Natural killer cell treated with Interleukin-12 subunit alpha and Interleukin-12 subunit beta and Interleukin-15 and Interleukin-18, amount 100 ng/mL, for 72 hours (primary cell): Measurements from ENCODE around the gene CPB1. TPM values are rescaled to one million over a fixed set of nuclear protein-coding genes. Genes with fewer than 3 reads are reported as not detected.
"Not testable (repeated sequence)": the region's sequence is repeated elsewhere in the genome, so short reads cannot be mapped to it uniquely, and the experiment has no call there.

Source experiments
- ATAC-seq, 2 donors: fragments of 150-1000 bp; cut with Tn5 transposase in 1 of 2; sonication (Bioruptor Pico), chemical (Tn5 transposase) in 1 of 2; 2 replicates each; pipeline ENCODE4 v1.10.0; 2021
- DNase-seq: peaks from one replicate; pipeline ENCODE4 v3.0.0; 2022; ENCODE audit warnings: low spot score
- H3K27ac Mint-ChIP-seq, 2 donors: 1 replicate in 1 of 2; 2 replicates in 1 of 2; pipeline ENCODE4 v1.8.0; 2022; ENCODE audit warnings: mixed read lengths in 2 of 2, mild to moderate bottlenecking in 1 of 2, moderate library complexity in 1 of 2
- H3K27me3 Mint-ChIP-seq, 2 donors: 1 replicate in 1 of 2; 2 replicates in 1 of 2; pipeline ENCODE4 v1.8.0; 2022; ENCODE audit warnings: mixed read lengths in 2 of 2
- H3K36me3 Mint-ChIP-seq: one replicate; pipeline ENCODE4 v1.8.0; 2022; ENCODE audit warnings: mixed read lengths
- H3K4me1 Mint-ChIP-seq, 2 donors: 1 replicate in 1 of 2; 2 replicates in 1 of 2; pipeline ENCODE4 v1.8.0; 2022; ENCODE audit warnings: low read depth in 2 of 2, mixed read lengths in 2 of 2, mild to moderate bottlenecking in 1 of 2
- H3K4me3 Mint-ChIP-seq: one replicate; pipeline ENCODE4 v1.8.0; 2022; ENCODE audit warnings: mixed read lengths
- H3K9me3 Mint-ChIP-seq: 2 replicates; pipeline ENCODE4 v1.8.0; 2022; ENCODE audit warnings: mixed read lengths
- total RNA-seq, 2 donors: library from RNA; stranded (reverse); gene quantifications; one replicate each; pipeline ENCODE4 v1.2.3, GENCODE V29; 2022

CPB1 gene
- total RNA-seq, result not detected

- Mint-ChIP-seq H3K9me3 (no peaks in the 10 kb centered on the region), H3K4me3 (no peak within 1 kb of the TSS), H3K4me1 (no peaks in the 10 kb centered on the region), H3K27me3 (peaks cover 0 to 14% of the 10 kb centered on the region in 2 donors), H3K36me3 (no peaks in the 10 kb centered on the region), H3K27ac (no peak within 1 kb of the TSS)
- DNase-seq, result no peak
- ATAC-seq, result no peak
These were observed at the start of gene CPB1 for GRCh38 chr3:148827585-148827984. TSS of gene CPB1 (plus strand) at chr3:148827811. CDS start at chr3:148827824, 13 bp downstream.

GRCh38 chr3:148778926-148779325, 48.7 kb upstream of the CPB1 start:
- Mint-ChIP-seq H3K27me3 (no peaks in the 10 kb centered on the region), H3K36me3 (no peaks in the 10 kb centered on the region), H3K27ac (no peak overlapping the region), H3K9me3 (peaks cover 4% of the 10 kb centered on the region), H3K4me3 (no peak overlapping the region), H3K4me1 (no peaks in the 10 kb centered on the region)
- DNase-seq, result no peak
- ATAC-seq, result no peak

GRCh38 chr3:148785026-148785425, 42.6 kb upstream of the CPB1 start:
- not testable (repeated sequence) for H3K36me3 Mint-ChIP-seq, H3K4me3 Mint-ChIP-seq, H3K27me3 Mint-ChIP-seq, ATAC-seq, H3K9me3 Mint-ChIP-seq, DNase-seq, H3K4me1 Mint-ChIP-seq
- peak overlapping the region in 1 of 2 donors; percentile 6 for H3K27ac Mint-ChIP-seq

GRCh38 chr3:148786159-148786558, 41.5 kb upstream of the CPB1 start:
- H3K27ac Mint-ChIP-seq, H3K9me3 Mint-ChIP-seq, H3K4me1 Mint-ChIP-seq, H3K36me3 Mint-ChIP-seq, H3K4me3 Mint-ChIP-seq, ATAC-seq, H3K27me3 Mint-ChIP-seq, DNase-seq: not testable (repeated sequence)

GRCh38 chr3:148789146-148789545, 38.5 kb upstream of the CPB1 start:
- Mint-ChIP-seq H3K4me1 (no peaks in the 10 kb centered on the region), H3K27me3 (no peaks in the 10 kb centered on the region), H3K9me3 (peaks cover 4% of the 10 kb centered on the region), H3K36me3 (no peaks in the 10 kb centered on the region), H3K27ac (no peak overlapping the region), H3K4me3 (no peak overlapping the region)
- DNase-seq (no peak), ATAC-seq (no peak)

- H3K27ac Mint-ChIP-seq, result no peak overlapping the region
- H3K27me3 Mint-ChIP-seq, result no peaks in the 10 kb centered on the region
- ATAC-seq (no peak), DNase-seq (no peak)
- no peaks in the 10 kb centered on the region for H3K4me1 Mint-ChIP-seq
- no peaks in the 10 kb centered on the region for H3K36me3 Mint-ChIP-seq
- no peak overlapping the region for H3K4me3 Mint-ChIP-seq
- peaks cover 4% of the 10 kb centered on the region for H3K9me3 Mint-ChIP-seq
These were observed 37.7 kb upstream of the CPB1 start for GRCh38 chr3:148789906-148790305.

- no peaks in the 10 kb centered on the region for H3K36me3 Mint-ChIP-seq
- peaks cover under 1% of the 10 kb centered on the region for H3K9me3 Mint-ChIP-seq
- H3K4me3 Mint-ChIP-seq, result no peak overlapping the region
- DNase-seq (no peak), ATAC-seq (no peak)
- no peak overlapping the region for H3K27ac Mint-ChIP-seq
- no peaks in the 10 kb centered on the region for H3K27me3 Mint-ChIP-seq
- H3K4me1 Mint-ChIP-seq, result no peaks in the 10 kb centered on the region
These were observed 37.2 kb upstream of the CPB1 start for GRCh38 chr3:148790370-148790769.

- Mint-ChIP-seq H3K9me3 (no peaks in the 10 kb centered on the region), H3K4me1 (no peaks in the 10 kb centered on the region), H3K27me3 (no peaks in the 10 kb centered on the region), H3K4me3 (no peak overlapping the region), H3K27ac (no peak overlapping the region), H3K36me3 (no peaks in the 10 kb centered on the region)
- DNase-seq (no peak), ATAC-seq (no peak)
These were observed 36.5 kb upstream of the CPB1 start for GRCh38 chr3:148790851-148791735.

GRCh38 chr3:148791920-148792319, 35.7 kb upstream of the CPB1 start:
- H3K27ac Mint-ChIP-seq, result no peak overlapping the region

GRCh38 chr3:148792516-148792915, 35.1 kb upstream of the CPB1 start:
- Mint-ChIP-seq H3K36me3 (no peaks in the 10 kb centered on the region), H3K4me1 (no peaks in the 10 kb centered on the region), H3K27me3 (no peaks in the 10 kb centered on the region), H3K9me3 (no peaks in the 10 kb centered on the region), H3K27ac (no peak overlapping the region), H3K4me3 (no peak overlapping the region)
- DNase-seq (no peak), ATAC-seq (peak in 1 of 2 donors; percentile 38)

More at GRCh38 chr3:148791920-148792319, 35.7 kb upstream of the CPB1 start:
- H3K36me3 Mint-ChIP-seq, result no peaks in the 10 kb centered on the region
- ATAC-seq (no peak), DNase-seq (no peak)
- no peaks in the 10 kb centered on the region for H3K4me1 Mint-ChIP-seq
- no peak overlapping the region for H3K4me3 Mint-ChIP-seq
- no peaks in the 10 kb centered on the region for H3K9me3 Mint-ChIP-seq
- no peaks in the 10 kb centered on the region for H3K27me3 Mint-ChIP-seq

GRCh38 chr3:148796799-148797198, 30.8 kb upstream of the CPB1 start:
- H3K9me3 Mint-ChIP-seq, result no peaks in the 10 kb centered on the region
- ATAC-seq (no peak), DNase-seq (no peak)
- H3K27ac Mint-ChIP-seq, result no peak overlapping the region
- no peak overlapping the region for H3K4me3 Mint-ChIP-seq
- H3K36me3 Mint-ChIP-seq, result no peaks in the 10 kb centered on the region
- no peaks in the 10 kb centered on the region for H3K4me1 Mint-ChIP-seq
- H3K27me3 Mint-ChIP-seq, result peaks cover 3 to 9% of the 10 kb centered on the region in 2 donors

GRCh38 chr3:148797795-148798194, 29.8 kb upstream of the CPB1 start:
- no peak overlapping the region for H3K4me3 Mint-ChIP-seq
- H3K4me1 Mint-ChIP-seq, result no peaks in the 10 kb centered on the region

GRCh38 chr3:148800414-148800813, 27.2 kb upstream of the CPB1 start:
- H3K4me3 Mint-ChIP-seq, result no peak overlapping the region
- H3K4me1 Mint-ChIP-seq, result no peaks in the 10 kb centered on the region
- no peaks in the 10 kb centered on the region for H3K36me3 Mint-ChIP-seq
- no peak for ATAC-seq
- peaks cover 3 to 9% of the 10 kb centered on the region in 2 donors for H3K27me3 Mint-ChIP-seq
- no peak for DNase-seq
- no peak overlapping the region for H3K27ac Mint-ChIP-seq
- H3K9me3 Mint-ChIP-seq, result no peaks in the 10 kb centered on the region

More at GRCh38 chr3:148797795-148798194, 29.8 kb upstream of the CPB1 start:
- no peaks in the 10 kb centered on the region for H3K9me3 Mint-ChIP-seq
- DNase-seq, result no peak
- no peak overlapping the region for H3K27ac Mint-ChIP-seq
- no peaks in the 10 kb centered on the region for H3K36me3 Mint-ChIP-seq
- no peak for ATAC-seq
- peaks cover 3 to 9% of the 10 kb centered on the region in 2 donors for H3K27me3 Mint-ChIP-seq

GRCh38 chr3:148809835-148810234, 17.8 kb upstream of the CPB1 start:
- no peaks in the 10 kb centered on the region for H3K9me3 Mint-ChIP-seq
- no peak overlapping the region for H3K27ac Mint-ChIP-seq
- ATAC-seq (no peak), DNase-seq (no peak)
- H3K4me3 Mint-ChIP-seq, result no peak overlapping the region
- H3K36me3 Mint-ChIP-seq, result no peaks in the 10 kb centered on the region
- H3K27me3 Mint-ChIP-seq, result peaks cover 3 to 30% of the 10 kb centered on the region in 2 donors
- no peaks in the 10 kb centered on the region for H3K4me1 Mint-ChIP-seq
